Adrenal gland (tissue), 12 donors: ENCODE measurements around the gene COL20A1. TPM values are rescaled to one million over a fixed set of nuclear protein-coding genes. Genes with fewer than 3 reads are reported as not detected.

Source experiments
- DNase-seq, 7 donors: peaks; one replicate each; pipeline ENCODE4 v3.0.0-alpha.2; 2019 to 2020
- H3K27ac ChIP-seq, 5 donors: fragments of 200-600 bp; sonication (generic) in 4 of 5; 1 replicate in 3 of 5; 2 replicates in 2 of 5; pipeline versions ENCODE4 v1.5.1 to v1.8.0; 2016 to 2020; ENCODE audit warnings: mild to moderate bottlenecking in 1 of 5
- H3K27me3 ChIP-seq: fragments of 200-600 bp; 2 replicates; pipeline ENCODE4 v1.8.0; 2021
- H3K36me3 ChIP-seq, 2 donors: fragments of 200-600 bp; replicated peaks in 1 of 2; 1 replicate in 1 of 2; 2 replicates in 1 of 2; pipeline versions ENCODE4 v1.5.1 to v1.8.0; 2018 to 2022
- H3K4me1 ChIP-seq, 2 donors: fragments of 200-600 bp; replicated peaks in 1 of 2; 1 replicate in 1 of 2; 2 replicates in 1 of 2; pipeline versions ENCODE4 v1.5.1 to v1.8.0; 2018 to 2021
- H3K4me3 ChIP-seq, 4 donors: fragments of 200-600 bp; sonication (generic) in 3 of 4; one replicate each; pipeline ENCODE4 v1.5.1; 2016 to 2018
- H3K9me3 ChIP-seq, 3 donors: fragments of 200-600 bp; sonication (generic) in 1 of 3; replicated peaks in 1 of 3; 1 replicate in 2 of 3; 2 replicates in 1 of 3; pipeline versions ENCODE4 v1.5.1 to v1.8.0; 2016 to 2021
- CTCF ChIP-seq, 6 experiments: fragments of 450-650 bp in 4 of 6; fragments of 200-600 bp in 2 of 6; sonication (generic) in 1 of 6; IDR thresholded peaks; 1 replicate in 5 of 6; 2 replicates in 1 of 6; pipeline versions ENCODE4 v1.5.1 to v1.8.0; 2016 to 2021; ENCODE audit warnings: antibody characterized with exemption in 6 of 6, mild to moderate bottlenecking in 2 of 6, moderate library complexity in 1 of 6
- POLR2A ChIP-seq, 2 donors: fragments of 450-650 bp; IDR thresholded peaks; one replicate each; pipeline ENCODE4 v1.6.1; 2017; ENCODE audit warnings: antibody characterized with exemption in 2 of 2, mild to moderate bottlenecking in 2 of 2, moderate library complexity in 1 of 2
- WGBS, 4 donors: extraction: QIAGEN DNeasy Blood & Tissue Kit in 2 of 4; methylation state at CpG; one replicate each; pipeline versions ENCODE4 v1.1.5 to v1.1.7; 2013 to 2017; 5-methylcytosine and 5-hydroxymethylcytosine counted together
- intact Hi-C, 2 donors: fragments of 100-400 bp; cut with DNase I; formaldehyde crosslinking; loops; one replicate each; pipeline versions ENCODE4 v1.14.1 to v1.15.0; 2022 to 2023
- polyA plus RNA-seq, 3 donors: library from polyadenylated mRNA; stranded (reverse); fragments of 200-250 nt in 2 of 3; fragments of 350-450 nt in 1 of 3; fragmentation: Illumina TruSeq in 1 of 3; extraction: RNeasy Lipid Tissue Mini Kit (QIAGEN cat#74804) in 1 of 3; gene quantifications; one replicate each; pipeline ENCODE4 v1.2.3, GENCODE V29; 2013 to 2014
- total RNA-seq, 9 donors: library from RNA; depleted of rRNA in 4 of 9; stranded (reverse); fragments of >200 nt in 4 of 9; fragments of 120-200 nt in 1 of 9; fragmentation: NEBNext Ultra II Directional in 1 of 9; extraction: Animal tissue kit (Norgen Biotek cat#: 25700) in 1 of 9; gene quantifications; one replicate each; pipeline versions ENCODE4 v1.1.0 to v1.2.4, GENCODE V29; 2013 to 2023
- donor health status: healthy with polysubstance abuse.
- donor health status: Bipolar disorder and iron deficiency.
- donor health status: DM: yes; HTN: yes; CAD: no.
- donor health status: DM: no; HTN: no; CAD: no.
- donor health status: DM: no; HTN: no; CAD: no.
- donor health status: DM: yes; HTN: yes; CAD: no.

The COL20A1 gene
- total and polyA plus RNA-seq, 12 donors, result 0.09 to 0.97 (median 0.26) TPM; not detected in 6

DNA sequence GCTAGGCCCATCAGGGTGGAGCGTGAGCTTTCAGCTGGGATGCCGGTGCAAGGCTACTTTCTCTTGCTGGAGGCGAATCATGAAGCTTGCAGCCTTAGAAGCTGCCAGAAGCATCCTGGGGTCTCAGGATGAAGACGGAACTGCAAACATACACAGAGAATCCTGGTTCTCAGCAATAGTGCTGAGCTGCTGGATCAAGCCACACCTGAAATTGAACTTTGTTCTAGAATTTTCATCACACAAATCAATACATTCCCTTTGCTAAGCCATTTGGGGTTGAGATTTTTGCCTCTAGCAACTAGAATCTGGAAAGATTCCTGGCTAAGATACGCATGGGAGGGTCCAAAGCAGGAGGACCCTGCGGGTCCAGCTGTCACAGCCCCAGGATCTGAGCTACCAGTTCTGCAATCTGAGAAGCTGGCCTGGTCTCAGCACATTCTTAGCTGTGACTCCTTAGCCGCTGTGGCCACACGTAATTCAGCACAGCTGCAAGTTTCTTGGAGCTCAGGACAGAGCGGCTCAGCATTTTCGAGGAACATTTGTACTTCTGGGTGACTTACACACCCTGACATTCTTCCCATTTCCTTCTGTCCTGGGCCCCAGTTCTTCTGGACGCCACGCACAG is 27.0 kb upstream of the COL20A1 start:
- intact Hi-C loops, result no loop called here
- DNase-seq, result no peak
- Histone ChIP-seq H3K4me1 (no peaks in the 10 kb centered on the region), H3K36me3 (no peaks in the 10 kb centered on the region), H3K9me3 (no peaks in the 10 kb centered on the region), H3K4me3 (no peak overlapping the region), H3K27me3 (no peaks in the 10 kb centered on the region), H3K27ac (no peak overlapping the region)
- 56 to 69% (median 65%) methylated on average over 5 to 12 of the region's 12 CpGs for WGBS, 4 donors
- no peak for TF ChIP-seq CTCF (IDR thresholded peaks at IDR 0.05)
- TF ChIP-seq POLR2A (IDR thresholded peaks at IDR 0.05), result no peak

GRCh38 chr20:63267691-63268090 is 25.3 kb upstream of the COL20A1 start:
- TF ChIP-seq POLR2A (IDR thresholded peaks at IDR 0.05), result no peak
- no peak for TF ChIP-seq CTCF (IDR thresholded peaks at IDR 0.05)
- WGBS, 4 donors, result 61 to 67% (median 62%) methylated on average over 9 of the region's 9 CpGs
- Histone ChIP-seq H3K27me3 (no peaks in the 10 kb centered on the region), H3K36me3 (no peaks in the 10 kb centered on the region), H3K9me3 (no peaks in the 10 kb centered on the region), H3K4me1 (peaks cover 0 to 4% of the 10 kb centered on the region in 2 donors), H3K4me3 (no peak overlapping the region), H3K27ac (no peak overlapping the region)
- intact Hi-C loops, result no loop called here
- no peak for DNase-seq

DNA sequence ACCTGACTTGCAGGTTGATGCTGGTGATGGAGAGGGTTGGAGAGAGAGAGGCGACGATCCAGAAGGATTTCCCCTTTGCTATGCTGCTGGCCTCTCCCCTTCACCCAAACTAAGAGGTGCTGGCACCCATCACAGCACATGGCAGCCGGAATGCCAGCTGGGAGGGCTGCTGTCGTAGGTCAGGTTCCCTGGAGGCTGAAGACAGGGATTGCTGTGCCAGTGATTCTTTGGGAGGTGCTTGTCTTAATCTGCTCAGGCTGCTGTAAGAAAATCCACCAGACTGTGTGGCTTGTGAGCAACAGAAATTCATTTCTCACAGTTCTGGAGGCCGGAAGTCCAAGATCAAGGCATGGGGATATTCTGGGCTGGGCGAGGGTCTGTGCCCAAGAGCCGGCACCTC is 24.7 kb upstream of the COL20A1 start:
- TF ChIP-seq CTCF (IDR thresholded peaks at IDR 0.05) (no peak), POLR2A (IDR thresholded peaks at IDR 0.05) (no peak)
- Histone ChIP-seq H3K9me3 (no peaks in the 10 kb centered on the region), H3K4me1 (peaks cover 2 to 4% of the 10 kb centered on the region in 2 donors), H3K36me3 (no peaks in the 10 kb centered on the region), H3K4me3 (no peak overlapping the region), H3K27ac (no peak overlapping the region), H3K27me3 (no peaks in the 10 kb centered on the region)
- WGBS, 4 donors, result 61 to 74% (median 71%) methylated on average over 5 to 7 of the region's 7 CpGs
- no peak for DNase-seq
- intact Hi-C loops, result no loop called here

DNA sequence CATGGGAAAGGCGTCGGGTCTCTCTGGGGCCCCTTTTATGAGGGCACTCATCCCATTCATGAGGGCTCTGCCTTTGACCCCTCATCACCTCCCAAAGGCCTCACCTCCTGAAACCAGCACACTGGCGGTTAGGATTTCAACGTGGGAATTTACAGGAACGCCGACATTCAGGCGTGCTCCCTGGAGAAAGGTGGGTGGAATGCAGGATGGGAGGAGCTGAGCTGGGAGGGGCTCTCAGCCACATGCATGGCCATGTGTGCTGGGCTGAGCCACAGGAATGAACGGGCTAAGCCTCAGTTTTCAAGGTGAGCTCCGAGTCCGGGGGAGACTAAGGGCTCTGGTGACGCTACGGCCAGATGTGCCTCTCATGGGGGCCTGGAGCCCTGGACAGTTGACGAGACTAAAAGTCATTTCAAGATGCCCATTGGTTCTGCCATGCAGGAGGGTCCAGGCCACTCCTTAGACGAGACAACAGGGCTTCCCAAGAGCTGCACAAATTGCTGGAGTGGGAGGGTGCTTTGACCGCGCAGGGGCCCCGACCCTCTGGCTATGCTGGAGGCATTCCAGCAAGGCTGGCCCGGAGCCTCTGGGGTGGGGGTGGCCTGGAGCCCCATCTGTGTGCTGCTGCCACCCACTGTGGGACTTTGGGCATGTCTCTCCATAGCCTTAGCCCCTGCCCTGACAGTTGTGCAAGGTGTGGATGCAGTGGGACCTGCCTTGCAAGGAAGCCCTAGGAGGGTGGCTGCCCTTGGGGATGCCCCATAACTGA is 24.1 kb upstream of the COL20A1 start:
- TF ChIP-seq CTCF (IDR thresholded peaks at IDR 0.05) (no peak), POLR2A (IDR thresholded peaks at IDR 0.05) (no peak)
- H3K27ac ChIP-seq, result no peak overlapping the region
- intact Hi-C loops, result no loop called here
- peaks cover 8 to 10% of the 10 kb centered on the region in 2 donors for H3K4me1 ChIP-seq
- no peaks in the 10 kb centered on the region for H3K36me3 ChIP-seq
- DNase-seq, result no peak
- no peaks in the 10 kb centered on the region for H3K9me3 ChIP-seq
- WGBS, 4 donors, result 26 to 44% (median 39%) methylated on average over 10 to 18 of the region's 18 CpGs
- H3K4me3 ChIP-seq, result no peak overlapping the region
- H3K27me3 ChIP-seq, result no peaks in the 10 kb centered on the region
